IMR-90 (cell line): ENCODE results near the gene LY6G6F. TPM values are rescaled to one million over a fixed set of nuclear protein-coding genes. Genes with fewer than 3 reads are reported as not detected.

ENCODE experiments used
- ATAC-seq: fragments of 200-7000 bp; cut with Tn5 transposase; 2 replicates; pipeline ENCODE4 v1.9.1; 2020; ENCODE audit warnings: low read depth, mild to moderate bottlenecking, moderate library complexity
- BruUV-seq: library from RNA; stranded (reverse); fragments of 400-500 nt; replicated peaks from 2 replicates; lab custom pipeline; 2021; lab: Mats Ljungman, UMichigan
- CTCF ChIA-PET: fragments of 300-600 bp; formaldehyde crosslinking; extraction: SDS; loops from one replicate; lab custom pipeline; 2021; ENCODE audit warnings: antibody characterized with exemption; lab: Yijun Ruan, JAX
- POLR2A ChIA-PET: fragments of 300-600 bp; sonication (Branson Sonifier 250); formaldehyde crosslinking; loops from one replicate; lab custom pipeline; 2022; ENCODE audit warnings: antibody characterized with exemption; ENCODE audit not compliant: unreplicated experiment; lab: Charles Lee
- DNase-seq: peaks from one replicate; pipeline ENCODE4 v3.0.0; 2013
- H2AFZ ChIP-seq: replicated peaks from 2 replicates; pipeline ENCODE3; 2013; ENCODE audit warnings: low read length, mild to moderate bottlenecking; ENCODE audit not compliant: poor library complexity
- H2AK5ac ChIP-seq: 2 replicates; pipeline ENCODE4 v1.6.1; 2013; ENCODE audit warnings: low read depth, low read length, inconsistent platforms
- H2AK9ac ChIP-seq: replicated peaks from 2 replicates; pipeline ENCODE3; 2013; ENCODE audit warnings: mild to moderate bottlenecking, low read depth, low read length, moderate library complexity; ENCODE audit not compliant: poor library complexity
- H2BK120ac ChIP-seq: 2 replicates; pipeline ENCODE4 v1.6.1; 2013; ENCODE audit warnings: low read depth, low read length, inconsistent platforms
- H2BK15ac ChIP-seq: 3 replicates; pipeline ENCODE4 v1.6.1; 2013; ENCODE audit warnings: low read depth, low read length, inconsistent platforms
- H2BK20ac ChIP-seq: 2 replicates; pipeline ENCODE4 v1.6.1; 2013; ENCODE audit warnings: low read depth, mild to moderate bottlenecking, inconsistent platforms, low read length, moderate library complexity
- H2BK5ac ChIP-seq: 2 replicates; pipeline ENCODE4 v1.6.1; 2013; ENCODE audit warnings: mild to moderate bottlenecking, low read depth, low read length, inconsistent platforms; ENCODE audit not compliant: poor library complexity, severe bottlenecking
- H3K14ac ChIP-seq: replicated peaks from 2 replicates; pipeline ENCODE4 v1.6.1; 2013; ENCODE audit warnings: low read depth, low read length, inconsistent platforms
- H3K18ac ChIP-seq: 2 replicates; pipeline ENCODE4 v1.6.1; 2013; ENCODE audit warnings: low read depth, low read length, control low read depth
- H3K23ac ChIP-seq: 2 replicates; pipeline ENCODE4 v1.6.1; 2013; ENCODE audit warnings: low read depth, low read length, inconsistent platforms
- H3K27ac ChIP-seq: 2 replicates; pipeline ENCODE4 v1.5.1; 2013; ENCODE audit warnings: mild to moderate bottlenecking, control low read depth, low read length; ENCODE audit not compliant: insufficient read depth
- H3K27me3 ChIP-seq: 2 replicates; pipeline ENCODE4 v1.6.1; 2013; ENCODE audit warnings: low read length; ENCODE audit not compliant: control insufficient read depth, insufficient read depth
- H3K36me3 ChIP-seq: 2 replicates; pipeline ENCODE4 v1.6.1; 2013; ENCODE audit warnings: low read length, mixed read lengths; ENCODE audit not compliant: control insufficient read depth, insufficient read depth
- H3K4ac ChIP-seq: 2 replicates; pipeline ENCODE4 v1.6.1; 2013; ENCODE audit warnings: low read depth, low read length, inconsistent platforms
- H3K4me1 ChIP-seq: 2 replicates; pipeline ENCODE4 v1.6.1; 2013; ENCODE audit warnings: low read length, mixed read lengths; ENCODE audit not compliant: control insufficient read depth, insufficient read depth
- H3K4me2 ChIP-seq: 2 replicates; pipeline ENCODE4 v1.6.1; 2013; ENCODE audit warnings: low read depth, mild to moderate bottlenecking, control low read depth, low read length, moderate library complexity
- H3K4me3 ChIP-seq: 2 replicates; pipeline ENCODE4 v1.5.1; 2013; ENCODE audit warnings: low read depth, mild to moderate bottlenecking, control low read depth, low read length, moderate library complexity; ENCODE audit not compliant: insufficient read depth
- H3K56ac ChIP-seq: 2 replicates; pipeline ENCODE4 v1.6.1; 2013; ENCODE audit warnings: low read length, inconsistent platforms; ENCODE audit not compliant: insufficient read depth; ENCODE audit errors: extremely low read depth
- H3K79me1 ChIP-seq, 2 experiments: 2 replicates each; pipeline ENCODE4 v1.6.1; 2013; ENCODE audit warnings: low read length in 2 of 2, inconsistent platforms in 1 of 2, low read depth in 1 of 2
- H3K9ac ChIP-seq: 2 replicates; pipeline ENCODE4 v1.6.1; 2013; ENCODE audit warnings: low read depth, low read length, control low read depth
- H3K9me1 ChIP-seq: 2 replicates; pipeline ENCODE4 v1.6.1; 2013; ENCODE audit warnings: low read length, inconsistent platforms; ENCODE audit not compliant: insufficient read depth
- H3K9me3 ChIP-seq: 2 replicates; pipeline ENCODE4 v1.6.1; 2013; ENCODE audit warnings: low read length; ENCODE audit not compliant: control insufficient read depth, insufficient read depth
- H4K20me1 ChIP-seq: 2 replicates; pipeline ENCODE4 v1.6.1; 2013; ENCODE audit warnings: low read length, inconsistent platforms; ENCODE audit not compliant: insufficient read depth
- H4K5ac ChIP-seq: 2 replicates; pipeline ENCODE4 v1.6.1; 2013; ENCODE audit warnings: mild to moderate bottlenecking, low read depth, low read length, control low read depth
- H4K8ac ChIP-seq, 2 experiments: 2 replicates each; pipeline ENCODE4 v1.6.1; 2013; ENCODE audit warnings: low read depth in 2 of 2, low read length in 2 of 2, control low read depth in 1 of 2, inconsistent platforms in 1 of 2
- H4K91ac ChIP-seq: 2 replicates; pipeline ENCODE4 v1.6.1; 2013; ENCODE audit warnings: low read depth, low read length, inconsistent platforms; ENCODE audit not compliant: insufficient read depth
- CEBPB ChIP-seq: IDR thresholded peaks from 2 replicates; pipeline ENCODE4 v1.6.1; 2012; ENCODE audit warnings: low read depth, low read length, improper control_type of control experiment
- CHD1 ChIP-seq: IDR thresholded peaks from 2 replicates; pipeline ENCODE4 v1.6.1; 2012; ENCODE audit warnings: low read depth, low read length, improper control_type of control experiment
- ELK1 ChIP-seq: fragments of 150-350 bp; IDR thresholded peaks from 2 replicates; pipeline ENCODE4 v1.6.1; 2016; ENCODE audit warnings: low read depth, mild to moderate bottlenecking, low read length, moderate library complexity, borderline replicate concordance
- MAZ ChIP-seq: IDR thresholded peaks from 2 replicates; pipeline ENCODE4 v1.6.1; 2012; ENCODE audit warnings: low read depth, mild to moderate bottlenecking, low read length, improper control_type of control experiment, moderate library complexity, borderline replicate concordance
- MXI1 ChIP-seq: IDR thresholded peaks from 2 replicates; pipeline ENCODE4 v1.6.1; 2012; ENCODE audit warnings: low read depth, mild to moderate bottlenecking, low read length, moderate library complexity, borderline replicate concordance
- RAD21 ChIP-seq: IDR thresholded peaks from 2 replicates; pipeline ENCODE4 v1.6.1; 2012; ENCODE audit warnings: low read length, improper control_type of control experiment
- RFX5 ChIP-seq: IDR thresholded peaks from 2 replicates; pipeline ENCODE4 v1.8.0; 2012; ENCODE audit warnings: low read depth, mild to moderate bottlenecking, low read length, moderate library complexity
- SMC3 ChIP-seq: fragments of 150-350 bp; IDR thresholded peaks from 2 replicates; pipeline ENCODE4 v1.6.1; 2016; ENCODE audit warnings: low read depth, mild to moderate bottlenecking, antibody characterized with exemption, low read length, moderate library complexity
- WGBS, 2 experiments: methylation state at CpG; one replicate each; pipeline versions ENCODE4 v1.1.5 to v1.1.7; 2013; ENCODE audit warnings: missing lambda C conversion rate in 2 of 2; ENCODE audit not compliant: insufficient read length in 1 of 2; ENCODE audit errors: extremely low coverage in 2 of 2; 5-methylcytosine and 5-hydroxymethylcytosine counted together
- dilution Hi-C: fragments of 300-500 bp; cut with HindIII; formaldehyde crosslinking; loops from one replicate; pipeline ENCODE4 v1.14.3; 2018; ENCODE audit warnings: low sequenced_read_pairs; ENCODE audit not compliant: unreplicated experiment
- in situ Hi-C: fragments of 300-500 bp; cut with MboI; formaldehyde crosslinking; loops from 3 replicates; pipeline ENCODE4 v1.14.3; 2019; ENCODE audit warnings: low sequenced_read_pairs, inconsistent platforms, mixed read lengths
- intact Hi-C: fragments of 100-400 bp; cut with micrococcal nuclease; formaldehyde crosslinking; loops from 2 replicates; pipeline ENCODE4 v1.10.0; 2022
- polyA plus RNA-seq, 3 experiments: library from polyadenylated mRNA; depleted of rRNA; stranded (reverse); fragments of >200 nt; gene quantifications; 2 replicates each; pipeline ENCODE4 v1.2.3, GENCODE V29; 2012; ENCODE audit warnings: low replicate concordance in 1 of 3
- total RNA-seq: library from RNA; depleted of rRNA; stranded (reverse); fragments of >200 nt; gene quantifications from 2 replicates; pipeline ENCODE4 v1.2.3, GENCODE V29; 2012
- TF ChIP-seq, protein P1 (sequence below): conservative IDR thresholded peaks from 2 replicates; pipeline ENCODE4 v1.5.1; 2012; ENCODE audit warnings: mild to moderate bottlenecking, low read depth, low read length, improper control_type of control experiment

Gene LY6G6F
- total and polyA plus RNA-seq, 2 of the 4 experiments (the other 2 are of a cell fraction): not detected

DNA sequence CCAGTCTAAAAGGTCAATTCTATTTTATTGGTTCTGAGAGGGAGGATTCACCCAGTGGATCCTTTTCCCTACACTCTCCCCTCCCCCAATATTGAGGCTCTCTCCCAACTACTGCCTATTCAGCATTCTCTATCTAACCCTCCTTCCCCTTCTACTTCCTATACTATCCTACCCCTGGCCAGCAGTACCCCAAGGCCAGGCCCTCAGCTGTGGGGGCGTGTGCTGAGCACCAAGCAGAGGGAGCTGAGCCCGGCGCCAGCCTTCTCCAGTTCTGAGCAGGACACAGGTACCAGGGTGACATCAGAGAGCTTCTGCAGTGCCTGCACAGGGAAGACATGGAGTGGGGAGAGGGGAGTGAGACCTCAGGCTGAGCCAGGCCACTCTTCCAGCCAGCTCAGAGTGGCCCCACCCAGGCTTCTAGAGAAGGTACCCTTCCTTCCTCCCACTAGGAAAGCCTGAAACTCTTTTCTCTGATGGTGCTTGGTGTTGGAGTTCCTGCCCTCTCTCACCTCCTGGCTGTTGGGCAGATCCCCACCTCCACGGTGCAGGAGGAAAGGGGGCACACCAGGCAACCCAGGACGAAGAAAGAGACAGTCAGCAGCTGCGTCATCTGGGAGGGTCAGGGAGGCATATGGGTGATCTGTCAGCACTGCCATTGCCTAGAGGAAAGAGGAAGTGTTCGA lies 20.5 kb downstream of the LY6G6F start:
- Histone ChIP-seq H3K27me3 (no peaks in the 10 kb centered on the region), H3K23ac (no peak overlapping the region; the same call in 1 of the 2 replicates), H3K9me3 (no peaks in the 10 kb centered on the region), H4K20me1 (peaks cover 17% of the 10 kb centered on the region), H2BK20ac (no peak overlapping the region), H3K79me1 (peaks cover 0 to 34% of the 10 kb centered on the region in 2 experiments; a peak in 2 of 4 replicates), H3K4me3 (no peak overlapping the region), H3K9me1 (no peaks in the 10 kb centered on the region), H3K14ac (no peak overlapping the region), H3K4me2 (no peak overlapping the region), H3K4me1 (peaks cover 3% of the 10 kb centered on the region), H2BK120ac (no peak overlapping the region), H3K27ac (no peak overlapping the region), H2BK15ac (no peak overlapping the region), H4K5ac (no peak overlapping the region), H2AK9ac (no peak overlapping the region), H4K91ac (no peak overlapping the region), H3K4ac (no peak overlapping the region), H3K56ac (no peak overlapping the region), H2AFZ (no peak overlapping the region), H2AK5ac (no peak overlapping the region), H2BK5ac (no peak overlapping the region), H3K18ac (no peak overlapping the region), H3K9ac (no peak overlapping the region), H4K8ac (no peak overlapping the region), H3K36me3 (peaks cover 33% of the 10 kb centered on the region)
- TF ChIP-seq SMC3 (no peak), MXI1 (no peak), CHD1 (no peak), MAZ (no peak), RFX5 (no peak), CEBPB (no peak), ELK1 (no peak), RAD21 (no peak)
- TF ChIP-seq, protein P1, sequence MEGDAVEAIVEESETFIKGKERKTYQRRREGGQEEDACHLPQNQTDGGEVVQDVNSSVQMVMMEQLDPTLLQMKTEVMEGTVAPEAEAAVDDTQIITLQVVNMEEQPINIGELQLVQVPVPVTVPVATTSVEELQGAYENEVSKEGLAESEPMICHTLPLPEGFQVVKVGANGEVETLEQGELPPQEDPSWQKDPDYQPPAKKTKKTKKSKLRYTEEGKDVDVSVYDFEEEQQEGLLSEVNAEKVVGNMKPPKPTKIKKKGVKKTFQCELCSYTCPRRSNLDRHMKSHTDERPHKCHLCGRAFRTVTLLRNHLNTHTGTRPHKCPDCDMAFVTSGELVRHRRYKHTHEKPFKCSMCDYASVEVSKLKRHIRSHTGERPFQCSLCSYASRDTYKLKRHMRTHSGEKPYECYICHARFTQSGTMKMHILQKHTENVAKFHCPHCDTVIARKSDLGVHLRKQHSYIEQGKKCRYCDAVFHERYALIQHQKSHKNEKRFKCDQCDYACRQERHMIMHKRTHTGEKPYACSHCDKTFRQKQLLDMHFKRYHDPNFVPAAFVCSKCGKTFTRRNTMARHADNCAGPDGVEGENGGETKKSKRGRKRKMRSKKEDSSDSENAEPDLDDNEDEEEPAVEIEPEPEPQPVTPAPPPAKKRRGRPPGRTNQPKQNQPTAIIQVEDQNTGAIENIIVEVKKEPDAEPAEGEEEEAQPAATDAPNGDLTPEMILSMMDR: no peak
- ChIA-PET POLR2A (no interaction called here), CTCF (no interaction called here)
- no TSS peak for BruUV-seq
- dilution Hi-C loops (no loop called here), intact Hi-C loops (no loop called here), in situ Hi-C loops (no loop called here)
- DNase-seq (no peak), ATAC-seq (no peak)
- 92% methylated on average over 2 of the region's 7 CpGs; no CpG with 5 or more reads in 1 of the 2 experiments for WGBS, 2 experiments
